ENCODE data around the gene COL25A1. TPM values are rescaled to one million over a fixed set of nuclear protein-coding genes. Genes with fewer than 3 reads are reported as not detected.
"Not testable (repeated sequence)": the region's sequence is repeated elsewhere in the genome, so short reads cannot be mapped to it uniquely, and the experiment has no call there.

The COL25A1 gene
- total RNA-seq, 1 experiment from 2014 or later = 10.4 TPM

DNA sequence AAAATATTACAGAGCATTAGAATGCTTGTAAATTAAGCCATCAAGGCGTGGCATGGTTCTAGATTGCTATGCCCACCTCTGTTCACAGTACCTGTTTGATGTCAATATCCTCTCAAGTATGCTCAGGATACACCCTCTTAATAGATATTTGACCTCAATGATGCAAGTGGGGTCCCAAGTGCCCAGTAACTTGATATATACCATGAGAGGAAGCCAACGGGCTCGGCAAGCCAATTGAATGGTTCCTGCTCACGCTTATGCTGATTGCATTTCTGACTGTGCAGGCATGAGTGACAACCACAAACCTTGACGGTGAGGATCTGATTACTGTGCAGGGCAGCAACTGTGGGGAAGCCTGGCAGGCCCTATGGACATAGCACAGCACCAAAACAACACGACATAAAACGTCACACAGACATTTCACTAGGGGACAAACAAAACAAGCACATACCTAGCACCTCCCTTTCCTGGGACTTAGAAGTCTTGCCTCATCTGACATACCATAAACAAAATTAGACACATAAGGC lies 360.5 kb downstream of the COL25A1 start:
- in situ Hi-C loops (cut with HindIII; ENCODE audit: low pct_unique_long_range_greater_than_20kb, low sequenced_read_pairs) = no loop called here

GRCh38 chr4:108940634-108941033 lies 361.8 kb downstream of the COL25A1 start:
- DNase-seq (ENCODE audit: low read depth, low spot score) = no peak
- in situ Hi-C loops (cut with HindIII; ENCODE audit: low pct_unique_long_range_greater_than_20kb, low sequenced_read_pairs) = no loop called here

More for the DNA sequence above, 360.5 kb downstream of the COL25A1 start:
- no peak for DNase-seq (ENCODE audit: low read depth, low spot score)

GRCh38 chr4:108940149-108940548 lies 362.3 kb downstream of the COL25A1 start:
- DNase-seq (ENCODE audit: low read depth, low spot score) = no peak
- in situ Hi-C loops (cut with HindIII; ENCODE audit: low pct_unique_long_range_greater_than_20kb, low sequenced_read_pairs) = no loop called here

GRCh38 chr4:108937066-108937465 lies 365.4 kb downstream of the COL25A1 start:
- in situ Hi-C loops (cut with HindIII; ENCODE audit: low pct_unique_long_range_greater_than_20kb, low sequenced_read_pairs) = no loop called here
- DNase-seq (ENCODE audit: low read depth, low spot score) = no peak

DNA sequence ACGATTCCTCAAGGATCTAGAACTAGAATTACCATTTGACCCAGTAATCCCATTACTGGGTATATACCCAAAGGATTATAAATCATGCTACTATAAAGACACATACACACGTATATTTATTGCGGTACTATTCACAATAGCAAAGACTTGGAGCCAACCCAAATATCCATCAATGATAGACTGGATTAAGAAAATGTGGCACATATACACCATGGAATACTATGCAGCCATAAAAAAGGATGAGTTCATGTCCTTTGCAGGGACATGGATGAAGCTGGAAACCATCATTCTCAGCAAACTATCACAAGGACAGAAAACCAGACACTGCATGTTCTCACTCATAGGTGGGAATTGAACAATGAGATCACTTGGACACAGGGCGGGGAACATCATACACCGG lies 368.5 kb downstream of the COL25A1 start:
- in situ Hi-C loops (cut with HindIII; ENCODE audit: low pct_unique_long_range_greater_than_20kb, low sequenced_read_pairs); DNase-seq (ENCODE audit: low read depth, low spot score): not testable (repeated sequence)

DNA sequence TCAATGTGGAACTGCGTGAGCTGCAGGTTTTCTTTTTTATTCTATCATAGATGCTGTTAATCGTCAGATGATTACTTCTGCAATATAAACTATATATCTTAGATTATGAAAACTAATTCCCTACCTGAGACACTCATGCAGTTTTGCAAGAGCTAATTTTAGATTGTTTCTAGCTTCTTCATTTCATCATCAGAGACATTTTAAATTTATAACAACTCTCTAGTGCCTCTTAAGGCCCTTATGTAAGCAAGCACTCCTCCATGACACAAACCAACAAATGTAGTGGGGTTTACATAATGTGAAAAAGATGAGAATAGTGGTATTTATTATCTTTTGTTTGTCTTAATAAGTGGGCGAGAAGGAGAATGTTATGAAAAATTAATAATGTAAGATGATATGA lies 369.4 kb downstream of the COL25A1 start:
- no peak for DNase-seq (ENCODE audit: low read depth, low spot score)
- in situ Hi-C loops (cut with HindIII; ENCODE audit: low pct_unique_long_range_greater_than_20kb, low sequenced_read_pairs) = no loop called here

GRCh38 chr4:108931926-108932325 lies 370.5 kb downstream of the COL25A1 start:
- no peak for DNase-seq (ENCODE audit: low read depth, low spot score)
- in situ Hi-C loops (cut with HindIII; ENCODE audit: low pct_unique_long_range_greater_than_20kb, low sequenced_read_pairs) = no loop called here

DNA sequence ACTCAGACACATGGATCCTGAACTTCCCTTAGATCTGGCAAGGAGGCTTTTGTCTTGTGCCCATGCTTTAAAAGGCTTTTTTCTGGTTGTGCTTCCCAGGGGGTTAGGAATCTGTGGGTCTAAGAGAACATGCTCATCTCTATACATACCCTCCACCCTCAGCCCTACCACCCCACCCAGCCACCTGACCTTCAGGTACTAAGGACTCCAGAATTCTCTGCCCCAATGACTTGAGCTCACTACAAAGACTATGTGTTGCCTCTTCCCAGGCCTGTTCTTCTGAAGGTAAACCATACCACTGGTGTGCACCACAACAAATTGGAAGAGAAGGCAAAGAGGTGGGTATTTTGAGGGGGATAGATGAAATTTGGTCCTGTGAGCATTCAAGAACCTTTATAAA lies 372.3 kb downstream of the COL25A1 start:
- no peak for DNase-seq (ENCODE audit: low read depth, low spot score)
- in situ Hi-C loops (cut with HindIII; ENCODE audit: low pct_unique_long_range_greater_than_20kb, low sequenced_read_pairs) = no loop called here

DNA sequence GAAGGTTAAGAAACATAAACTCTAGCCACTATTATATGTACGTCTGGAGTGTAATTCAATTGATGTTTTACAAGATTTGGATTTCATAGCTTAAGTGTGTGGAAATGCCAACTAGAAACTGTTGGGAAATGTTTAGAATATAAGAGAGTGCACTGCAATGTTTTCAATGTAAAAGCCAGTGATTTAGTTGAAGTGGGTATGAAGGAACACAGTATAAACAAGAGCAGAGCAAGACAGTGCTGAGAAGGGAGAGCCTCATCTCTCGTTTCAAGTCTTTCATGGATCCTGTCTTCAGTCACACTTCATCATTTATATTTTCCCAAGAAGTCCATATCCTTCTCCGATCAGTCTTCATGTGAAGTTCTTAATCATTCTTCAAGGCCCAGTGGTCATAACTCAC lies 375.7 kb downstream of the COL25A1 start:
- in situ Hi-C loops (cut with HindIII; ENCODE audit: low pct_unique_long_range_greater_than_20kb, low sequenced_read_pairs) = no loop called here
- no peak for DNase-seq (ENCODE audit: low read depth, low spot score)

GRCh38 chr4:108926061-108926460 lies 376.4 kb downstream of the COL25A1 start:
- no peak for DNase-seq (ENCODE audit: low read depth, low spot score)
- in situ Hi-C loops (cut with HindIII; ENCODE audit: low pct_unique_long_range_greater_than_20kb, low sequenced_read_pairs) = no loop called here

- in situ Hi-C loops (cut with HindIII; ENCODE audit: low pct_unique_long_range_greater_than_20kb, low sequenced_read_pairs) = no loop called here
Observed at GRCh38 chr4:108922191-108922590, 380.3 kb downstream of the COL25A1 start.

DNA sequence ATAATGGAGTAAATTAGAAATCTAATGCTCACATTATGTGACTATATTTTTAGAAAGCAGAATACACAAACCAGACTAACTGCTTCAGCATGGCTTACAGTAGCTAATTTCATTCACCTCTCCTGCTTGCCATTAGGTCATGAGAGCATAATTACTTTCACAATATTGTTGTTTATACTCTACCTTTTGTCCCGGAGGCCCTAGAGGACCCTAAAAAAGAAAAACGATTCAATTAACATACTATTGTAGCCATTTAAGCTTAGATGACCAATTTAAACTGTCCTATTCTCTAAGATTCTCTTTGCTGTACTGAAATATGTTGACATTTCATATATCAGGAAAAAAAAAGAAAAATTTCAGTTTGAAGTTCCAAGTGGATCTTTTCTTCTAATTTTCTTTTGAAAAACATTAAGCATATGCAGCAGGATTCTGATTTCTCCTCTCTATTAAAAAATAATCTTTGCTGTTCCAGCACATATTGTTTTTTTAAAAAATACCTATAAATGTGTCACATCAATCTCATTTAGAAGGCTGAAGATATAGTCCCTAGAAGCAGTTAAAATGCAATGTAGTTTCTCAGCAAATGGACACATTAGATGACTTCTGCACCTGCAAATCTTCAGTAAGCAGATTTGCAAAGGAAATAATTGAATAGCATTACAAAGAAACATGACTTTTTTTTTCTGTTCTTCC lies 381.9 kb downstream of the COL25A1 start:
- in situ Hi-C loops (cut with HindIII; ENCODE audit: low pct_unique_long_range_greater_than_20kb, low sequenced_read_pairs) = no loop called here
- DNase-seq (ENCODE audit: low read depth, low spot score) = no peak

More at GRCh38 chr4:108922191-108922590, 380.3 kb downstream of the COL25A1 start:
- peak; percentile 63 for DNase-seq (ENCODE audit: low read depth, low spot score)

DNA sequence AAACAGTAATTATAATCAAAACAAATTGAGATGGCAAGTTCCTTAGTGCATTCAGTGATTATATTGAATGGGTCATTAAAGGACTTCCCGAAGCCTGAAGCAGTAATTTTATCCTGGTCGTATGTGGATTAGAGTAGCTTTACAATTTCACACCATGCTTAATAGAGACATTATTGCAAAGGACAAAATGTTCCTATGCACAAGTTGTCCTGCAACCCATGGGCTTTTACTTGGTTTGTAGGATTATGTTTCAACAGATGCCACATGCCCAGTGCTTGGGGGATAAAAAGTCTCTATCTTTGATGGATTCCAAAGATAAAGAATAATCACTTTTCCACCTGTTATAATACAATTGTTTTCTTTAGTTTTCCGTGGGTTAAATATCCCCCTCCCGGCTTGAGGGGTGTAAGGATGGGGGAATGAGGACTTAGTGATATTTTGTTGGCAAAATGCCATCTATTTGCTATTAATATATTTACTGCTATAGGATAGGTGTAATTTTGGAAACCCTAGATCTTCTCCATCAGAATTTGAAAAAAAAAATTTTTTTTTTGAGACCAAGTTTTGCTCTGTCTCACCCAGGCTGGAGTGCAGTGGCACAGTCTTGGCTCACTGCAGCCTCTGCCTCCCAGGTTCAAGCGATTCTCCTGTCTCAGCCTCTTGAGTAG lies 383.1 kb downstream of the COL25A1 start:
- in situ Hi-C loops (cut with HindIII; ENCODE audit: low pct_unique_long_range_greater_than_20kb, low sequenced_read_pairs) = no loop called here
- no peak for DNase-seq (ENCODE audit: low read depth, low spot score)

DNA sequence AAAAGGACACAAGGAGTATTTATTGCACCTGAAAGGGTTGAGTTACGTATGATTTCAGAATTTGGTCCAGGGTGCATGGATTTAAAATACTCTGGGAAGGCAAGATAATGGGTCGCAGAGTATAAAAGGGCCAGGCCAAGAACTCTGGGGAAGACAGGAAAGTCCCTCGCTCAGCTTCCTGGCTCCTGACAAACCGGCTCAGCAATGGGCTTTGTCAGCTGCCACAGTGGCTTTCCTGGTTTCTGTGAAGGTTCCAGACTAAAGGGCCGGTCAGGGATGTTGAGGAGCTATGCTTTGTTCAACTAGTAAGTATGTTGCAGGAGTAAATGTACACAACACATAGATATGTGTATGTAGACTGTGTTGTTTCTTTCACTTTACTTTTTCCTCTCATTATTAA lies 385.2 kb downstream of the COL25A1 start:
- in situ Hi-C loops (cut with HindIII; ENCODE audit: low pct_unique_long_range_greater_than_20kb, low sequenced_read_pairs) = no loop called here
- DNase-seq (ENCODE audit: low read depth, low spot score) = no peak

- in situ Hi-C loops (cut with HindIII; ENCODE audit: low pct_unique_long_range_greater_than_20kb, low sequenced_read_pairs) = no loop called here
Observed at GRCh38 chr4:108916638-108917037, 385.8 kb downstream of the COL25A1 start.

DNA sequence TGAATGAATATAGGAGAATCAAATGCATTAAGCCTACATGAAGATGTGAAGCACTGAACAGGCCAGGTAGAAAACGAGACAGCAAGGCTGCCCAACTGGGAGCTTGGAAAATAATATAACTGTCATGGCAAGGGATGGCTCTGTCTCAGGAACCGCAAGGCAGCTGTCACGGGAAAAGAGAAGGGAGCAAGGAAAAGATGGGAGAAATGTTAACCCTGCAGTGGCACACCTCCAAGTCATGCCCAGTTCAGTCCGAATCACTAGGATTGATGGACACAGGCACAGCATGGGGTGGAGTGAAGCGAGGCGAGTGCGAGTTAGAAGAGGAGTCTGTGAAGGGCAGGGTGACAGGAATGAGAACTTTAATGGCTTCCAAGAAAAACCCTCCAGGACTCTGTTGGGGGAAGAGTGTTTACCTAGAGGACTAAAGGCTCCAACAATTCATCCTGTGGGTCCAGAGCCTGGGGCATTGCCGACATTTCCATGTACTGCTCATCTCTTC lies 395.5 kb downstream of the COL25A1 start:
- in situ Hi-C loops (cut with HindIII; ENCODE audit: low pct_unique_long_range_greater_than_20kb, low sequenced_read_pairs) = no loop called here
- no peak for DNase-seq (ENCODE audit: low read depth, low spot score)

More at GRCh38 chr4:108916638-108917037, 385.8 kb downstream of the COL25A1 start:
- no peak for DNase-seq (ENCODE audit: low read depth, low spot score)

- DNase-seq (ENCODE audit: low read depth, low spot score) = no peak
- in situ Hi-C loops (cut with HindIII; ENCODE audit: low pct_unique_long_range_greater_than_20kb, low sequenced_read_pairs) = no loop called here
Observed at GRCh38 chr4:108906006-108906405, 396.5 kb downstream of the COL25A1 start.

GRCh38 chr4:108903464-108904221 lies 398.8 kb downstream of the COL25A1 start:
- in situ Hi-C loops (cut with HindIII; ENCODE audit: low pct_unique_long_range_greater_than_20kb, low sequenced_read_pairs) = no loop called here
- no peak for DNase-seq (ENCODE audit: low read depth, low spot score)

Measured in SK-MEL-5 (cell line).